GM10266 (cell line): Measurements from ENCODE around the gene DUOX1.
A peak's percentile ranks its signal among the peaks of the same experiment; 100 is the strongest.

Experiments
- DNase-seq: peaks from one replicate; pipeline ENCODE4 v3.0.0; 2012; ENCODE audit errors: extremely low spot score
- CTCF ChIP-seq: IDR thresholded peaks from 2 replicates; pipeline ENCODE4 v1.5.1; 2012; ENCODE audit warnings: mild to moderate bottlenecking, low read depth; ENCODE audit not compliant: control insufficient read depth, insufficient read depth; ENCODE audit errors: missing control alignments

DUOX1 gene

GRCh38 chr15:45166834-45167630 lies 37.2 kb downstream of the DUOX1 start:
- peak; percentile 90 for DNase-seq
- peak; percentile 72 for TF ChIP-seq CTCF

DNA sequence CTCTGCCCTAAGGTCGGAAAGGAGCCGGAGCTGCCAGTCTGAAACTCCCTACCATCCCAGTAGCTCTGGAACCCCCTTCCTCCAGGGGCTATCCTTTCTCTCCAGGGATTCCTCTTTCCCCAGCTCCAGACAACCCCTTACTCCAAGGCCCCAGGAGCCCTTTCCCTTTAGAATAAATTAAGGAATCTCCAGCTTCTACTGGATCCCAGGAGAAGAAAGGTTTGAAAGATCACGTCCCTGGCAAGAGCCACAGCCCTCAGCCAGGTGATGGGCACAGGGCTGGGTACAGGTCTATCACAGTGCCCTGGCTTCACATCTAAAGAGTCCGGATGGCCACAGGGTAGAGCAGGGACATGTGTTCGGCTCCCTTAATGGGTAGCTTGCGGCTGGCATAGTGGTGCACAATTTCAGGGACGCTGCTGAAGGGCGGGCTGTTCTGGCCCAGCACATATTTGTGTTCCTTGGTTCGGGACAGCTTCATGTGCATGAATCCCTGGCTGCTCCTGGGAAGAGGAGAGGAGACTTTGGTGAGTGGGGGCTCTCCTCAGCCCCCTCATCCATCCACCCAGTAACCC lies 37.9 kb downstream of the DUOX1 start:
- no peak for DNase-seq
- TF ChIP-seq CTCF = no peak

DNA sequence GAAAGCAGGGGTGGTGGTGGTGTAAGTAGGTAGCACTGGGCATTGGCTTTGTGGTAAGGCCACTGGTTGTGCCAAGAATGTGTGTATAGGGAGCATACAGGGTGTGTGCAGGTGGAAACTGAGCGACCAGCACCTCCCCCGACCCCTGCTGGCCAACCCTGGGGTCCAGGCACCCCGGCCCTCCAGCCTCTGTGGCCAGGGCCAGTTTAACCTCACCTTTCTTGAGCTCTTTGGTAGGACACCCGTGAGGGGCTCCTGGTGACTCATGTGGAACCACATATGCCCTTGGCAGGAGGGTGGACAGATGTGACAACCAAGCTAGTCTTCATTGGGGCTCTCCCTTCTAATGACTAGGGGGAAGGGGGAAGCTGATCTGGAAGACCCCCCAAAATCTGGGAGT lies 38.5 kb downstream of the DUOX1 start:
- DNase-seq = no peak
- TF ChIP-seq CTCF = no peak

DNA sequence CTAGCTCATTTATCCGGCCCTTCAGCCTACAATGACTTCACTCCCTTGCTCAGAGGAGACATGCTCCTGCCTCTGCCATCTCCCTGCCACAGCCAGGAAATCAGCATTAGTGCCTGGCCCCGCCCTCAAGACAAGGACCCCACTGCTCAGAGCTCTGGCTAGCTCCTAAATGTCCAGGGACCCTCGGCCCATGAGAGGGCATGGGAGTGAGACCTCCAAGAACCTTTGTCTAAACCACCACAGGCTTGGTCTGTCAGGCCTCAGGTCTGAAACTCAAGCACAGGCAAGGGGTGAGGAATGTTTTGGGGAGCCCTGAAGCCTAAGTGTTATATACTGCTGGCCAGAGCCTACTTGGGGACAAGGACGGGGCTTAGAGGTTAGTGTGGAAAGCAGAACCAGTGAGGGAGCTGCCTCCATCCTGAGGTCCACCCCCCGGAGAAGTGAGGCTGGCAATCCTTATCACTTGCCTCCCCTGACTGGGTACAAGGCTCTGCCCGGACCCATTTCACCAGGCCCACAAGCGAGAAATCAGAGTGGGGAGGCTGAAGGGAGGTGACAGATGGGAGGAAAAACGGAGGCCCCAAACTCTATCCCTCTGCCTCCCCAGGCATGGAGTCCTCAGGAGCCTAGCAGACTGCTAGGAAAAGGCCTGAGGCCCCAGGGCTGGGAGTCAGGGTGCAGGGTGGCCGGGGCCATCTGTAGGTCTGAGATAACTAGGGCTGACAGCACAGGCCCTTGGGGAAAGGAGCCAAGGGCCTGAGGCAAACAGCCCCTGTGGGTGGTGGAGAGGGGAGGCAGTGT lies 39.2 kb downstream of the DUOX1 start:
- TF ChIP-seq CTCF = no peak
- DNase-seq = no peak

- DNase-seq = no peak
- no peak for TF ChIP-seq CTCF
These were observed 40.0 kb downstream of the DUOX1 start for GRCh38 chr15:45169608-45170480.

GRCh38 chr15:45171912-45172311 lies 42.1 kb downstream of the DUOX1 start:
- no peak for TF ChIP-seq CTCF
- no peak for DNase-seq
